HL-60 (cell line): ENCODE data around the gene C10orf71.

ENCODE experiments used
- GABPA ChIP-seq: IDR thresholded peaks from 2 replicates; pipeline ENCODE4 v1.6.1; 2012; ENCODE audit warnings: low read depth
- REST ChIP-seq: IDR thresholded peaks from 2 replicates; pipeline ENCODE4 v1.6.1; 2012; ENCODE audit warnings: low read depth; ENCODE audit not compliant: insufficient replicate concordance
- SPI1 ChIP-seq: IDR thresholded peaks from 2 replicates; pipeline ENCODE4 v1.6.1; 2012; ENCODE audit warnings: low read depth, mild to moderate bottlenecking, borderline replicate concordance
- TF ChIP-seq, protein P1 (sequence below): IDR thresholded peaks from one replicate; pipeline ENCODE4 v1.5.1; 2011; ENCODE audit warnings: low read length, control low read depth, inconsistent platforms; ENCODE audit not compliant: insufficient read depth

GRCh38 chr10:49325131-49325915 is 26.4 kb downstream of the C10orf71 start:
- TF ChIP-seq, protein P1, sequence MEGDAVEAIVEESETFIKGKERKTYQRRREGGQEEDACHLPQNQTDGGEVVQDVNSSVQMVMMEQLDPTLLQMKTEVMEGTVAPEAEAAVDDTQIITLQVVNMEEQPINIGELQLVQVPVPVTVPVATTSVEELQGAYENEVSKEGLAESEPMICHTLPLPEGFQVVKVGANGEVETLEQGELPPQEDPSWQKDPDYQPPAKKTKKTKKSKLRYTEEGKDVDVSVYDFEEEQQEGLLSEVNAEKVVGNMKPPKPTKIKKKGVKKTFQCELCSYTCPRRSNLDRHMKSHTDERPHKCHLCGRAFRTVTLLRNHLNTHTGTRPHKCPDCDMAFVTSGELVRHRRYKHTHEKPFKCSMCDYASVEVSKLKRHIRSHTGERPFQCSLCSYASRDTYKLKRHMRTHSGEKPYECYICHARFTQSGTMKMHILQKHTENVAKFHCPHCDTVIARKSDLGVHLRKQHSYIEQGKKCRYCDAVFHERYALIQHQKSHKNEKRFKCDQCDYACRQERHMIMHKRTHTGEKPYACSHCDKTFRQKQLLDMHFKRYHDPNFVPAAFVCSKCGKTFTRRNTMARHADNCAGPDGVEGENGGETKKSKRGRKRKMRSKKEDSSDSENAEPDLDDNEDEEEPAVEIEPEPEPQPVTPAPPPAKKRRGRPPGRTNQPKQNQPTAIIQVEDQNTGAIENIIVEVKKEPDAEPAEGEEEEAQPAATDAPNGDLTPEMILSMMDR = no peak
- TF ChIP-seq SPI1 = no peak
- no peak for TF ChIP-seq REST
- TF ChIP-seq GABPA = no peak
